ENCODE measurements around the gene NEMF. TPM values are rescaled to one million over a fixed set of nuclear protein-coding genes. Genes with fewer than 3 reads are reported as not detected.

The NEMF gene
- total RNA-seq, 1 experiment from 2014 or later = 57.7 TPM

DNA sequence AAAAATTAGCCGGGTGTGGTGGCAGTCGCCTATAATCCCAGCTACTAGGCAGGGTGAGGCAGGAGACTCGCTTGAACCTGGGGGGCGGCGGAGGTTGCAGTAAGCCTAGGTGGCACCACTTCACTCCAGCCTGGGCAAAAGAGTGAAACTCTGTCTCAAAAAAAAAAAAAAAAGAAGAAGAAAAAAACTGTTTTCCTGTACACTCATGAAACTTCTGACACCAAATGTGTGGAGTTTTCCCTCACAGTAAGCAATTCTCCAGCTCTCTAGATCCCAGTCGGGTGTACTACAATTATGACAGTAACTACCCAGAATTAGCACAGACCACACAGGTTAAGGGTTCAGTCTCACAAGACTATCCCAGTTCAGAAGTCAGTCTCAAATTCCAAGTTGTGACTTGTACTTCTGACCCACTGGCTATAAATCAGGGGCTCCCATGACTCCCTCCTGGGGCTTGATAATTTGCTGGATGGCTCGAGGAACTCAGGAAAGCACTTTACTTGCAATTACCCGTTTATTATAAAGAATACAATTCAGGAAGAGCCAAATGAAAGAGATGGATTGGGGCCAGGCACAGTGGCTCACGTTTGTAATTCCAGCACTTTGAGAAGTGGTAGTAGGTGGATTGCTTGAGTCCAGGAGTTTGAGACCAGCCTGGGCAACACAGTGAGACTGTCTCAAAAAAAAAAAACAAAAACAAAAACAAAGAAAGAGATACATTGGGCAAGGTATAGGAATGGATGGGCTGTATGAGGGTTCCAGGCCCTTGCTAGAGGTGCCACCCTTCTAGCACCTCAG is 27.9 kb upstream of the NEMF start:
- no peak for DNase-seq (ENCODE audit: low read depth, low spot score)
- peak; percentile 52 for ATAC-seq
- Histone ChIP-seq H3K9me2 (ENCODE audit: insufficient read depth) (no peaks in the 10 kb centered on the region), H3K4me1 (ENCODE audit: control insufficient read depth in 1 of 2, insufficient read depth in 2 of 2, low read length in 2 of 2) (peaks cover 23 to 58% of the 10 kb centered on the region in 2 experiments), H3K36me3 (ENCODE audit: control insufficient read depth in 1 of 2, insufficient read depth in 2 of 2, low read length in 2 of 2) (no peaks in the 10 kb centered on the region), H3K9me3 (ENCODE audit: control insufficient read depth in 1 of 2, insufficient read depth in 1 of 2, low read depth in 1 of 2, low read length in 2 of 2) (no peaks in the 10 kb centered on the region), H3K9ac (ENCODE audit: low read length) (peak overlapping the region; percentile 46), H2AFZ (ENCODE audit: low read depth, low read length, poor library complexity, severe bottlenecking) (peak overlapping the region; percentile 88), H3K4me3 (replicated peaks in 1 of 2; ENCODE audit: low read depth in 1 of 2, low read length in 2 of 2) (peak overlapping the region in 1 of 2 experiments; percentile 33; a peak in 1 of 4 replicates), H3K27ac (ENCODE audit: low read depth, low read length) (peak overlapping the region; percentile 63), H3K4me2 (ENCODE audit: low read length) (peak overlapping the region; percentile 67), H3K79me2 (ENCODE audit: insufficient read depth, low read length) (no peaks in the 10 kb centered on the region), H3K27me3 (ENCODE audit: insufficient read depth, low read length) (no peaks in the 10 kb centered on the region), H4K20me1 (ENCODE audit: insufficient read depth) (no peaks in the 10 kb centered on the region)
- RAD21 ChIA-PET (ENCODE audit: low non-redundant PET in 1 of 2, low total read pairs in 2 of 2, uncharacterized antibody in 2 of 2, unreplicated experiment in 2 of 2) = interaction anchor here (0.5 to 1.2 kb wide), 5 partner anchors 12 to 261 kb away, joined by 3 to 4 read pairs (median 3); partner anchors contain the start of gene NEMF (in 1 of the 2)
- CTCF ChIA-PET = interaction anchor here (1.0 to 2.1 kb wide), 15 partner anchors 8 to 224 kb away, joined by 3 to 30 read pairs (median 6); partner anchors contain the start of genes ARF6 and NEMF
- POLR2A ChIA-PET = interaction anchor here (0.7 to 1.8 kb wide), 10 partner anchors 8 to 180 kb away, joined by 3 to 20 read pairs (median 4); partner anchors contain the start of gene ARF6
- BruUV-seq (replicated peaks) = TSS peak; percentile 42
- no peak; the same call in 1 of the 2 replicates for TF ChIP-seq EGR1 (IDR thresholded peaks at IDR 0.05; ENCODE audit: low read depth)
- TF ChIP-seq CBX3 (IDR thresholded peaks at IDR 0.05; ENCODE audit: low read depth) = no peak; the same call in 1 of the 2 replicates
- TF ChIP-seq, protein P1, sequence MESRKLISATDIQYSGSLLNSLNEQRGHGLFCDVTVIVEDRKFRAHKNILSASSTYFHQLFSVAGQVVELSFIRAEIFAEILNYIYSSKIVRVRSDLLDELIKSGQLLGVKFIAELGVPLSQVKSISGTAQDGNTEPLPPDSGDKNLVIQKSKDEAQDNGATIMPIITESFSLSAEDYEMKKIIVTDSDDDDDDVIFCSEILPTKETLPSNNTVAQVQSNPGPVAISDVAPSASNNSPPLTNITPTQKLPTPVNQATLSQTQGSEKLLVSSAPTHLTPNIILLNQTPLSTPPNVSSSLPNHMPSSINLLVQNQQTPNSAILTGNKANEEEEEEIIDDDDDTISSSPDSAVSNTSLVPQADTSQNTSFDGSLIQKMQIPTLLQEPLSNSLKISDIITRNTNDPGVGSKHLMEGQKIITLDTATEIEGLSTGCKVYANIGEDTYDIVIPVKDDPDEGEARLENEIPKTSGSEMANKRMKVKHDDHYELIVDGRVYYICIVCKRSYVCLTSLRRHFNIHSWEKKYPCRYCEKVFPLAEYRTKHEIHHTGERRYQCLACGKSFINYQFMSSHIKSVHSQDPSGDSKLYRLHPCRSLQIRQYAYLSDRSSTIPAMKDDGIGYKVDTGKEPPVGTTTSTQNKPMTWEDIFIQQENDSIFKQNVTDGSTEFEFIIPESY (IDR thresholded peaks at IDR 0.05; ENCODE audit: extremely low read depth, insufficient replicate concordance, low read length) = no peak
- no peak for TF ChIP-seq POLR2AphosphoS5 (IDR thresholded peaks at IDR 0.05; ENCODE audit: low read depth, low read length)
- no peak for TF ChIP-seq ELF1 (IDR thresholded peaks at IDR 0.05; ENCODE audit: borderline replicate concordance, low read depth)
- no peak for TF ChIP-seq YY1 (IDR thresholded peaks at IDR 0.05; ENCODE audit: extremely low read depth, insufficient replicate concordance, low read depth, low read length)
- TF ChIP-seq FOSL1 (IDR thresholded peaks at IDR 0.05; ENCODE audit: low read depth) = no peak
- TF ChIP-seq TCF7L2 (IDR thresholded peaks at IDR 0.05; ENCODE audit: borderline replicate concordance, extremely low read depth, insufficient read depth, insufficient read length) = no peak
- TF ChIP-seq EZH2phosphoT487 (IDR thresholded peaks at IDR 0.05; ENCODE audit: borderline replicate concordance) = no peak
- no peak for TF ChIP-seq ZNF274 (IDR thresholded peaks at IDR 0.05; ENCODE audit: low read depth, low read length)
- TF ChIP-seq POLR2A (IDR thresholded peaks at IDR 0.05; ENCODE audit: borderline replicate concordance, extremely low read depth, insufficient read depth, insufficient read length) = no peak
- TF ChIP-seq EZH2 (IDR thresholded peaks at IDR 0.05) = no peak
- no peak for TF ChIP-seq SIN3A (IDR thresholded peaks at IDR 0.05; ENCODE audit: low read depth)
- TF ChIP-seq RAD21 (IDR thresholded peaks at IDR 0.05; ENCODE audit: low read depth) = no peak
- TF ChIP-seq, protein P2, sequence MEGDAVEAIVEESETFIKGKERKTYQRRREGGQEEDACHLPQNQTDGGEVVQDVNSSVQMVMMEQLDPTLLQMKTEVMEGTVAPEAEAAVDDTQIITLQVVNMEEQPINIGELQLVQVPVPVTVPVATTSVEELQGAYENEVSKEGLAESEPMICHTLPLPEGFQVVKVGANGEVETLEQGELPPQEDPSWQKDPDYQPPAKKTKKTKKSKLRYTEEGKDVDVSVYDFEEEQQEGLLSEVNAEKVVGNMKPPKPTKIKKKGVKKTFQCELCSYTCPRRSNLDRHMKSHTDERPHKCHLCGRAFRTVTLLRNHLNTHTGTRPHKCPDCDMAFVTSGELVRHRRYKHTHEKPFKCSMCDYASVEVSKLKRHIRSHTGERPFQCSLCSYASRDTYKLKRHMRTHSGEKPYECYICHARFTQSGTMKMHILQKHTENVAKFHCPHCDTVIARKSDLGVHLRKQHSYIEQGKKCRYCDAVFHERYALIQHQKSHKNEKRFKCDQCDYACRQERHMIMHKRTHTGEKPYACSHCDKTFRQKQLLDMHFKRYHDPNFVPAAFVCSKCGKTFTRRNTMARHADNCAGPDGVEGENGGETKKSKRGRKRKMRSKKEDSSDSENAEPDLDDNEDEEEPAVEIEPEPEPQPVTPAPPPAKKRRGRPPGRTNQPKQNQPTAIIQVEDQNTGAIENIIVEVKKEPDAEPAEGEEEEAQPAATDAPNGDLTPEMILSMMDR (IDR thresholded peaks at IDR 0.05 in 2 of 3, conservative IDR thresholded peaks at IDR 0.05 in 1 of 3; ENCODE audit: borderline replicate concordance in 1 of 3, insufficient read depth in 1 of 3, low read depth in 2 of 3, low read length in 2 of 3) = no peak
- intact Hi-C loops (cut with micrococcal nuclease) = loop anchor here (1.0 kb wide), 1 partner anchor 12 kb away; no protein-coding TSS in a partner anchor
